Adipocyte (in vitro differentiated cells): Measurements from ENCODE around the gene IKZF2.

Source experiments
- DNase-seq: peaks from one replicate; pipeline ENCODE4 v3.0.0-alpha.2; 2015; ENCODE audit warnings: low read depth
- H3K27me3 ChIP-seq: replicated peaks from 2 replicates; pipeline ENCODE4 v1.7.0; 2013; ENCODE audit warnings: mild to moderate bottlenecking, low read length, moderate library complexity; ENCODE audit not compliant: control insufficient read depth, insufficient read depth
- H3K36me3 ChIP-seq: 2 replicates; pipeline ENCODE4 v1.7.0; 2013; ENCODE audit warnings: low read length, mild to moderate bottlenecking, moderate library complexity; ENCODE audit not compliant: control insufficient read depth, insufficient read depth, severe bottlenecking
- H3K4me1 ChIP-seq: 2 replicates; pipeline ENCODE4 v1.7.0; 2013; ENCODE audit warnings: mild to moderate bottlenecking, low read length, moderate library complexity; ENCODE audit not compliant: control insufficient read depth, insufficient read depth
- H3K4me3 ChIP-seq: 2 replicates; pipeline ENCODE4 v1.7.0; 2013; ENCODE audit warnings: mild to moderate bottlenecking, low read length, moderate library complexity
- H3K9ac ChIP-seq: 2 replicates; pipeline ENCODE4 v1.7.0; 2013; ENCODE audit warnings: mild to moderate bottlenecking, low read length, moderate library complexity
- H3K9me3 ChIP-seq: 2 replicates; pipeline ENCODE4 v1.7.0; 2013; ENCODE audit warnings: mild to moderate bottlenecking, low read length, moderate library complexity; ENCODE audit not compliant: control insufficient read depth

The IKZF2 gene

GRCh38 chr2:213151437-213152064 is at the start of gene IKZF2:
Gene IKZF2 (minus strand): TSS chr2:213151612. CDS start chr2:213148629, 2,983 bp downstream.
- Histone ChIP-seq H3K9me3 (no peaks in the 10 kb centered on the region), H3K36me3 (no peaks in the 10 kb centered on the region), H3K9ac (peak within 1 kb of the TSS; percentile 97), H3K27me3 (no peaks in the 10 kb centered on the region), H3K4me1 (peaks cover 24% of the 10 kb centered on the region), H3K4me3 (peak within 1 kb of the TSS; percentile 99)
- DNase-seq: peak; percentile 96

- Histone ChIP-seq H3K27me3 (no peaks in the 10 kb centered on the region), H3K4me3 (no peak overlapping the region), H3K9me3 (no peaks in the 10 kb centered on the region), H3K4me1 (peaks cover 18% of the 10 kb centered on the region), H3K36me3 (no peaks in the 10 kb centered on the region), H3K9ac (no peak overlapping the region)
- DNase-seq: peak; percentile 78
These were observed 48.5 kb upstream of the IKZF2 start for GRCh38 chr2:213199871-213200270.

- Histone ChIP-seq H3K4me1 (peaks cover 29% of the 10 kb centered on the region), H3K4me3 (peak overlapping the region; percentile 9), H3K9me3 (peaks cover 4% of the 10 kb centered on the region), H3K27me3 (no peaks in the 10 kb centered on the region), H3K36me3 (no peaks in the 10 kb centered on the region), H3K9ac (no peak overlapping the region)
- DNase-seq: peak; percentile 72
These were observed 37.8 kb upstream of the IKZF2 start for GRCh38 chr2:213189001-213189899.

- DNase-seq: no peak
- H3K4me3 ChIP-seq: no peak overlapping the region
These were observed 37.1 kb upstream of the IKZF2 start for GRCh38 chr2:213188533-213188867.

GRCh38 chr2:213187833-213188532 is 36.6 kb upstream of the IKZF2 start:
- no peaks in the 10 kb centered on the region for H3K36me3 ChIP-seq
- peak overlapping the region; percentile 26 for H3K9ac ChIP-seq
- peaks cover 29% of the 10 kb centered on the region for H3K4me1 ChIP-seq
- no peaks in the 10 kb centered on the region for H3K27me3 ChIP-seq
- no peak overlapping the region for H3K4me3 ChIP-seq
- peak; percentile 66 for DNase-seq
- peaks cover 4% of the 10 kb centered on the region for H3K9me3 ChIP-seq

More at GRCh38 chr2:213188533-213188867, 37.1 kb upstream of the IKZF2 start:
- no peaks in the 10 kb centered on the region for H3K27me3 ChIP-seq
- no peak overlapping the region for H3K9ac ChIP-seq
- peaks cover 29% of the 10 kb centered on the region for H3K4me1 ChIP-seq
- peaks cover 4% of the 10 kb centered on the region for H3K9me3 ChIP-seq
- no peaks in the 10 kb centered on the region for H3K36me3 ChIP-seq

- H3K27me3 ChIP-seq: no peaks in the 10 kb centered on the region
- H3K9me3 ChIP-seq: peaks cover 4% of the 10 kb centered on the region
- H3K9ac ChIP-seq: no peak overlapping the region
These were observed 36.0 kb upstream of the IKZF2 start for GRCh38 chr2:213187386-213187785.

GRCh38 chr2:213185147-213185822 is 33.9 kb upstream of the IKZF2 start:
- no peak overlapping the region for H3K4me3 ChIP-seq
- H3K27me3 ChIP-seq: no peaks in the 10 kb centered on the region
- no peaks in the 10 kb centered on the region for H3K9me3 ChIP-seq
- H3K36me3 ChIP-seq: no peaks in the 10 kb centered on the region
- peaks cover 29% of the 10 kb centered on the region for H3K4me1 ChIP-seq
- no peak overlapping the region for H3K9ac ChIP-seq
- DNase-seq: no peak

More at GRCh38 chr2:213187386-213187785, 36.0 kb upstream of the IKZF2 start:
- H3K4me1 ChIP-seq: peaks cover 29% of the 10 kb centered on the region
- peak; percentile 57 for DNase-seq
- H3K4me3 ChIP-seq: no peak overlapping the region
- H3K36me3 ChIP-seq: no peaks in the 10 kb centered on the region

GRCh38 chr2:213181712-213182111 is 30.3 kb upstream of the IKZF2 start:
- Histone ChIP-seq H3K27me3 (no peaks in the 10 kb centered on the region), H3K4me1 (no peaks in the 10 kb centered on the region), H3K4me3 (no peak overlapping the region), H3K9me3 (no peaks in the 10 kb centered on the region), H3K9ac (no peak overlapping the region), H3K36me3 (no peaks in the 10 kb centered on the region)
- DNase-seq: no peak

GRCh38 chr2:213177679-213178078 is 26.3 kb upstream of the IKZF2 start:
- Histone ChIP-seq H3K4me1 (no peaks in the 10 kb centered on the region), H3K36me3 (no peaks in the 10 kb centered on the region), H3K9me3 (no peaks in the 10 kb centered on the region), H3K9ac (no peak overlapping the region), H3K4me3 (no peak overlapping the region), H3K27me3 (no peaks in the 10 kb centered on the region)
- DNase-seq: no peak

GRCh38 chr2:213175673-213176247 is 24.3 kb upstream of the IKZF2 start:
- Histone ChIP-seq H3K4me3 (no peak overlapping the region), H3K27me3 (no peaks in the 10 kb centered on the region), H3K4me1 (no peaks in the 10 kb centered on the region), H3K36me3 (no peaks in the 10 kb centered on the region), H3K9me3 (no peaks in the 10 kb centered on the region), H3K9ac (no peak overlapping the region)
- DNase-seq: no peak
